PFSK-1 (cell line): ENCODE measurements around the gene NIPAL1.

Experiments used
- REST ChIP-seq, 2 experiments: IDR thresholded peaks; 2 replicates each; pipeline versions ENCODE4 v1.6.1 to v1.8.0; 2011 to 2012; ENCODE audit warnings: low read depth in 2 of 2, low read length in 2 of 2, control low read depth in 1 of 2, inconsistent platforms in 1 of 2, mild to moderate bottlenecking in 1 of 2, moderate library complexity in 1 of 2; ENCODE audit not compliant: insufficient read depth in 1 of 2
- SIN3A ChIP-seq: IDR thresholded peaks from 2 replicates; pipeline ENCODE4 v1.6.1; 2012; ENCODE audit warnings: mild to moderate bottlenecking, low read length, moderate library complexity, borderline replicate concordance; ENCODE audit not compliant: insufficient read depth
- TAF1 ChIP-seq: IDR thresholded peaks from 2 replicates; pipeline ENCODE4 v1.6.1; 2012; ENCODE audit warnings: low read length, control low read depth, borderline replicate concordance; ENCODE audit not compliant: insufficient read depth

- TF ChIP-seq SIN3A (no peak), REST (IDR thresholded peaks at IDR 0.05; ENCODE audit: insufficient read depth in 1 of 2, low read depth in 2 of 2, low read length in 2 of 2) (no peak), TAF1 (no peak)
These were observed 29.5 kb downstream of the NIPAL1 start for GRCh38 chr4:48046059-48046458.
